Naive thymus-derived CD8-positive, alpha-beta T cell (primary cell): ENCODE data around the gene MRPS23. TPM values are rescaled to one million over a fixed set of nuclear protein-coding genes. Genes with fewer than 3 reads are reported as not detected.

Experiments used
- ATAC-seq, 2 donors: fragments of 150-1000 bp; cut with Tn5 transposase in 1 of 2; sonication (Bioruptor Pico), chemical (Tn5 transposase) in 1 of 2; 1 replicate in 1 of 2; 2 replicates in 1 of 2; pipeline ENCODE4 v1.10.0; 2021; ENCODE audit warnings: mild to moderate bottlenecking in 2 of 2, moderate library complexity in 2 of 2
- POLR2A ChIA-PET: fragments of 350-600 bp; sonication (Branson Sonifier 250); formaldehyde crosslinking; loops from one replicate; lab custom pipeline; 2021; ENCODE audit warnings: antibody characterized with exemption; lab: Charles Lee
- DNase-seq, 10 donors: peaks; one replicate each; pipeline versions ENCODE4 v3.0.0 to v3.0.0-alpha.2; 2020 to 2022
- H3K27ac Mint-ChIP-seq, 10 donors: one replicate each; pipeline ENCODE4 v1.8.0; 2020 to 2022; ENCODE audit warnings: mild to moderate bottlenecking in 10 of 10, mixed read lengths in 10 of 10, moderate library complexity in 4 of 10, inconsistent platforms in 1 of 10
- H3K27me3 Mint-ChIP-seq, 5 donors: one replicate each; pipeline ENCODE4 v1.8.0; 2021 to 2022; ENCODE audit warnings: mixed read lengths in 5 of 5
- H3K36me3 Mint-ChIP-seq, 3 donors: one replicate each; pipeline ENCODE4 v1.8.0; 2020 to 2022; ENCODE audit warnings: mixed read lengths in 3 of 3, mild to moderate bottlenecking in 2 of 3, inconsistent platforms in 1 of 3
- H3K4me1 Mint-ChIP-seq, 4 donors: one replicate each; pipeline ENCODE4 v1.8.0; 2021 to 2022; ENCODE audit warnings: mixed read lengths in 4 of 4
- H3K4me3 Mint-ChIP-seq, 10 donors: one replicate each; pipeline ENCODE4 v1.8.0; 2020 to 2022; ENCODE audit warnings: mild to moderate bottlenecking in 10 of 10, mixed read lengths in 10 of 10, moderate library complexity in 6 of 10, inconsistent platforms in 1 of 10
- H3K9me3 Mint-ChIP-seq, 9 donors: one replicate each; pipeline ENCODE4 v1.8.0; 2020 to 2022; ENCODE audit warnings: mixed read lengths in 9 of 9, mild to moderate bottlenecking in 3 of 9, inconsistent platforms in 1 of 9, moderate library complexity in 1 of 9
- polyA plus RNA-seq, 3 donors: library from polyadenylated mRNA; unstranded; fragments of 300-500 nt; fragmentation: Illumina TruSeq; gene quantifications; one replicate each; pipeline ENCODE4 v1.2.3, GENCODE V29; 2021
- total RNA-seq, 8 experiments: library from RNA in 2 of 8; stranded (reverse) in 2 of 8; gene quantifications; one replicate each; pipeline ENCODE4 v1.2.3 and lab custom pipeline; 2021 to 2026

The MRPS23 gene
- total and polyA plus RNA-seq, 5 experiments from 2014 or later, result 31.6 to 42.8 (median 41.1) TPM

DNA sequence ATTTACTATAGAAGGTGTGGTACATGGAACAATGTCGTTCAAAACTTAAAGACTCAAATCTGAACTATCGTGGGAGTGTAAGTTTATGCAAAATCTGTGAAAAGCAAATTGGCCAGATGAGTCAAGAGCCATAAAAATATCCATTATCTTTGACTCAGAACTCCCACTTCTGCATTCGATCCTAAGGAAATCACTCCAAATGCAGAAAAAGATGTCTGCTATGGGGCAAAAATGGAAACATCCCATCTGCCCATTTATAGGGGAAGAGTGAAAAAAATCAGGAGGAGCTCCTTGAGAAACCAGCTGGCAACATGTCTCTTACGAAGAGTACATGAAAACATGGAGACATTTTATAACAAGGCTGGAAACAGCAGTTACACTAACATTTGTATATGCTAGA, 61.1 kb downstream of the MRPS23 start:
- Mint-ChIP-seq H3K27ac (no peak overlapping the region), H3K9me3 (peaks cover 0 to 2% (median 0%) of the 10 kb centered on the region in 9 donors), H3K4me1 (peaks cover 0 to under 1% (median 0%) of the 10 kb centered on the region in 4 donors), H3K36me3 (no peaks in the 10 kb centered on the region), H3K4me3 (no peak overlapping the region), H3K27me3 (peaks cover 8 to 35% (median 25%) of the 10 kb centered on the region in 5 donors)
- POLR2A ChIA-PET, result no interaction called here
- no peak for DNase-seq
- ATAC-seq, result no peak

DNA sequence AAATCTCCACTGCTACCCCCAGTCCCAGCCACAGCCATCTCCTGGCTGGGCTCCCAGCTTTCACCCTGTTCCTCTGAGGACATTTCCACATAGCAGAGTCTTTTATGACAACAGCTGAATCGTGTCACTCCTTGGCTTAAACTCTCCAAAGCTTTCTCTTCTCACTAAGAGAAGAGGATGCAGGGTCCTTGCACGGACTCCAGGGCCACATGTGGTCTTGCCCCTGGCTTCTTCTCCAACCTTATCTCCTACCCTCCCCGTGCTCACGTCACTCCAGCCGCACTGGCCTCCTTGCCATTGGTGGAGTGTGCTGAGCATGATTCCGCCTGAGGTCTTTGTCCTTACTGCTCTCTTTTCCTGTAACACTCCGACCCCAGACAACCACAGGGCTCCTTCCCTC, 64.8 kb downstream of the MRPS23 start:
- no peak for ATAC-seq
- no peak overlapping the region for H3K4me3 Mint-ChIP-seq
- POLR2A ChIA-PET, result no interaction called here
- DNase-seq, result no peak
- peaks cover 4 to 25% (median 18%) of the 10 kb centered on the region in 5 donors for H3K27me3 Mint-ChIP-seq
- H3K9me3 Mint-ChIP-seq, result no peaks in the 10 kb centered on the region
- no peaks in the 10 kb centered on the region for H3K36me3 Mint-ChIP-seq
- no peak overlapping the region for H3K27ac Mint-ChIP-seq
- H3K4me1 Mint-ChIP-seq, result peaks cover 0 to 7% (median 5%) of the 10 kb centered on the region in 4 donors

Other genes starting within 250 kb of the MRPS23 start
- gene CCDC182, start 104.7 kb downstream of the MRPS23 start, total RNA-seq, result not detected
- gene CCDC182, start 104.7 kb downstream of the MRPS23 start, polyA plus RNA-seq, result not detected
- gene CUEDC1, start 105.4 kb upstream of the MRPS23 start, total RNA-seq, result under 1 TPM in 1 of 2 experiments, not detected in 1; 0.55 TPM
- gene CUEDC1, start 105.4 kb upstream of the MRPS23 start, polyA plus RNA-seq, result not detected
- 10 to 100 TPM; 91.6 to 92.8 TPM for gene VEZF1, start 138.2 kb upstream of the MRPS23 start, total RNA-seq
- gene VEZF1, start 138.2 kb upstream of the MRPS23 start, polyA plus RNA-seq, result 10 to 100 TPM; 41.1 to 48.9 (median 42.1) TPM
- 100 to 1,000 TPM; 213 to 256 TPM for gene SRSF1, start 157.2 kb upstream of the MRPS23 start, total RNA-seq
- gene SRSF1, start 157.2 kb upstream of the MRPS23 start, polyA plus RNA-seq, result 10 to 100 TPM; 43.5 to 51.6 (median 45.4) TPM
- gene DYNLL2, start 233.4 kb upstream of the MRPS23 start, total RNA-seq, result 10 to 100 TPM; 35.3 to 36.5 TPM
- gene DYNLL2, start 233.4 kb upstream of the MRPS23 start, polyA plus RNA-seq, result 1 to 10 TPM; 1.1 to 1.3 (median 1.2) TPM